HG03280 (cell line): ENCODE results near the gene AACS.

Experiments used
- ATAC-seq: cut with Tn5 transposase; IDR thresholded peaks from one replicate; pipeline ENCODE4 v1.9.1; 2021; ENCODE audit warnings: mild to moderate bottlenecking, moderate library complexity; ENCODE audit not compliant: unreplicated experiment

Gene AACS

GRCh38 chr12:125149160-125150108 is 84.2 kb downstream of the AACS start:
- peak; percentile 95 for ATAC-seq

- no peak for ATAC-seq
These were observed 86.0 kb downstream of the AACS start for GRCh38 chr12:125151284-125151683.

GRCh38 chr12:125152463-125152862 is 87.2 kb downstream of the AACS start:
- no peak for ATAC-seq

DNA sequence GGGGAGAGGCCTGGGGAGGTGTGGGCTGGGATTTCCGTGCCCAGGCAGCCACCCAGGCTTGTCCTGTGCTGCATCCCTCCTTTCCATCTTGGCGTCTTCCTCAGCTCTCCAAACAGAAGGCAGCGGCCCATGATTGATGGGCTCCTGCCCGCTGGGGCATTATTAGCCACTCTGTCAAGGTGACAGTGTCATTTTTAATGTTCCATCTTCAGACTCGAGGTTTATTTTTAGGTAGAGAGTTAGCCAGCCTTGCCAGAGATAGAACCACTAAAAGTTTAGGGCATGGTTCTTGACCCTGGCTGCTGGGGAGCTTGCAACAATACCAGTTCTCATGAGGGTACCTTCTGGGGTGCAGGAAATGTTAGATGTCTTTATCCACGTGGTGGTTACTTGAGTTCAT is 90.1 kb downstream of the AACS start:
- ATAC-seq, result no peak

DNA sequence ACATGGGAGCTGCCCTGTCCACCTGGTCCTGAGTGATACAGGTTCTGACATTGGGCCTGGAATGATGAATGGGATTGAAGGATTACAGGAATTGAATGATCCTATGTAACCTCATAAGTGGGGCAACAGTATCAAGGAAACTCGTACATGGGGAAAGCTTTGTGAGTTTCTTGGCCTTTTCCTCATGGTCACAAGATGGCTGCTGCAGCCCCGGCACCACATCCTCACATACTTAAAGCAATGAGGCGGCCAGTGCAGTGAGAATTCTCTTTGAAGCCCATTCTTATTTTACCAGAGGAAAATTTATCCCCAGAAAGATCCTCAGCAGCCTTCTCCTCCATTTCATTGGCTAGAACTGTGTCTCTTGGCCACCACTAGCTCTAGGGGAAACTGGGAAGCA is 91.9 kb downstream of the AACS start:
- ATAC-seq, result no peak

DNA sequence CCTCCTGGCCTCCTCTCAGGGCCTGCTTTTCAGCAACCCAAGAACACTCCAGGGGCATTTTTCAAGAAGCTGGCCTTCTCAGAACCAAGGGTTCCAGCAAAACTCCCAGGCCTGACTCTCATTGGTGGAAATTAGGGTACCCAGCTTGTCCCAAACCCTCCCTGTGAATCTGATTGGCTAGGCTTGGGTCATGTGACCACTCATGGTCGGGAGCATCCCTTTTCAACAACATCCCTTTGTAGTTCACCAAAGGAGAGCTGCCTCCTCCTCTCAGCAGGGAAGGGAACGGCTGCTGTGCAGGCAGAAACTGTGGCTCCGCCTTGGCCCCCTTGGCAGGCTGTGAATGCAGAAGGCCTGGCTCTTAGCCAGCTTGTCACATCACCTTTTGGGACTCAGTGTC is 94.5 kb downstream of the AACS start:
- no peak for ATAC-seq

DNA sequence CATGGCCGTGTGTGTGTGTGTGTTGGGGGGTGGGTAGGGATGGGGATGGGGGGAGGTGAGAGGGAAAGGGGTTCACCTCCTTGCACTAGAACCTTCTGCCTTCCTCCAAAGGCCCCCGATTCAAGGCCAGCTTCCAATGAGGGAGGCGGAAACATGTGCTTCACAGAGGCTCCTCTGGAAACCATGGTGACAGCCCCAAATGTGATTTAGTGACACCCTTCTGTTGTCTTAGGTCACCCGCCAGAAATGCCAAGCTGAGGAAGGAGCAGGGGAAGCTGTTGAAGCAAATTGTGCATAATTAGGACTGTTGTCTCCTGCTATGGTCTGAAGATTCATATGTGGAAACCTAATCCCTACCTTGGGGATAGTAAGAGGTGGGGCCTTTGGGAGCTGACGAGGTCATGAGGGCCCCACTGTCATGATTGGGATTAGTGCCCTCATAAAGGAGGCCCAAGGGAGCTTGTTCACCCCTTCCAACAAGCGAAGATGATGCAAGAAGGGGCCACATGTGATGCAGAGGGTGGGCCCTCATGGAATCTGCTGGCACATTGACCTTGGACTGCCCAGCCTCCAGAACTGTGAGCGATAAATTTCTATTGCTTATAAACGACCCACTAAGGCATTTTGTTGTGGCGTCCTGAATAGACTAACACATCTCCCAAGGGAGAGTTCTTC is 95.2 kb downstream of the AACS start:
- ATAC-seq, result no peak

GRCh38 chr12:125161712-125162022 is 96.4 kb downstream of the AACS start:
- no peak for ATAC-seq

DNA sequence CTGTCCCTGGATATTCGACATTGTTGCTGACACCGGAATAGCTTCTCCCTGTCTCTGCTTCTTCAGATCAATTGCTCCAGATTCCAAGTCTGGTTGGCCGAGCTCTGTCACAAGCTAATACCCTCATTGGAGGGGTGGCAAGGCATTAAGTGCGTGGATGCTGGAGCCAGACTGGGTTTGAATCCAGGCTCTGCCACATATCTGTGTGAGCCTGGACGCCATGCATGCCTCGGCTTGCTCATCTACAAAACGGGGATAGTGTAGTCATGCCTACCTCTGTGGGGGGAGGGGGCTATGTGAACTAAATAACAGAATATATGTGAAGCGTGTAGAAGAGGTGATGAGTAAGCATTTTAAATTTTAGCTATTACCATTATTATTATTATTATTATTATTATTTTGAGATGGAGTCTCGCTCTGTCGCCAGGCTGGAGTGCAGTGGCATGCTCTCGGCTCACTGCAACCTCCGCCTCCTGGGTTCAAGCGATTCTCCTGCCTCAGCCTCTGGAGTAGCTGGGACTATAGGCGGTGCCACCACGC is 97.3 kb downstream of the AACS start:
- no peak for ATAC-seq

- ATAC-seq, result no peak
These were observed 97.9 kb downstream of the AACS start for GRCh38 chr12:125163148-125163547.

DNA sequence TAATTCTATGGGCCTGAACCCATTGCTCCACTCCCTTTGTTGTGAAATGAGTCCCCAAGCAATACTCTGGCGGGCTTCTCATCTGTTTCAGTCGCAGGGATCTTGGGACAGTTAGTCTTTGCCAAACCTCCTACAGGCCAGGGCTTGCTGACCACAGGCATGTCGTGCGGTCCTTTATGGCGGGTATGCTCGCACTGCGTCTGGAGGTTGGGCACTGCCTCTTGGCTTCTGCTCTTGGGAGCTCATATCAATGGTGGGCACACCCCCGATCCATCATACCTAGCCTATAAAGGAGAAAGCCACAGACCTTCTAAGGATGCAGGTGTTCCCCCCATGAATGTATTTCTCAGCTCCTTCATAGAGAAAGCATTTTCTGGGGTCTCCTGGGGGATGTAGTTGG is 99.3 kb downstream of the AACS start:
- no peak for ATAC-seq

DNA sequence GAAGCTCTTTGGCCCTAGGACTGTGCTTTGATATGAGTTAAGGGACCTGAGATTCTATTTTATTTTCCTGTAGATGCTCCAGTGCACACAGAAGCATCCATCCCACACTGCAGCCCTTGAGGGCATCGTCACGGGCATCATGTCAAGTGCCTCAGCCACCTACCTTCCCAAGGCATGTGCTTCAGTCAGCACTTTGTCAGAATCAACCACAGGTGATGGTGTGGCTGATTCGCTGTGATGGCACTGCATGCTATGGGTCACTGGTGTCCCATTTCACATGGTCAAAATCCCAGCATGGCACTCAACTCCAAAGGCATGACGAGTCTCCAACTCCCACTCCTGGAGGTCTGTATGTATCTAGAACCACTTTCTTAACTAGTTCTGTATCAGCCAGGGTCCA is 100.8 kb downstream of the AACS start:
- ATAC-seq, result no peak

DNA sequence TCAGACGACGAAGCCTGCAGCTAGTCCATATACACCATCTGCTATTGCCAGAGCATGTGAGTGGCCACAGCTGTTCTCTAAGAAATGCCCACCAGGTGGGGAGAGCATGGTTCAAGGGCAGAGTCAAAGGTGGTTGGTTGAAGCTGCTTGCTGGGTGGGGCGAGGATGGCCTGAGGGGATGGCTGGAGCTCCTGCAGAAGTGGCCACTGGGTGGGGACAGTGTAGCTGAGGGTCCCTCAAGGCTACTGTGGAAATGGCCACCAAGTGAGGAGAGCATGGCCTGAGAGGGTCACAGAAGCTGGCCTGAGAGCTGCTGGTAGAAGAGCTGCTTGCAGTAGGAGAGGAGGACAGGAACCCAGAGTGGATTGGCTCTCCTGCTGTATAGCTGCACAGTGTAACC is 102.4 kb downstream of the AACS start:
- ATAC-seq, result no peak

- no peak for ATAC-seq
These were observed 104.2 kb downstream of the AACS start for GRCh38 chr12:125169451-125169850.

DNA sequence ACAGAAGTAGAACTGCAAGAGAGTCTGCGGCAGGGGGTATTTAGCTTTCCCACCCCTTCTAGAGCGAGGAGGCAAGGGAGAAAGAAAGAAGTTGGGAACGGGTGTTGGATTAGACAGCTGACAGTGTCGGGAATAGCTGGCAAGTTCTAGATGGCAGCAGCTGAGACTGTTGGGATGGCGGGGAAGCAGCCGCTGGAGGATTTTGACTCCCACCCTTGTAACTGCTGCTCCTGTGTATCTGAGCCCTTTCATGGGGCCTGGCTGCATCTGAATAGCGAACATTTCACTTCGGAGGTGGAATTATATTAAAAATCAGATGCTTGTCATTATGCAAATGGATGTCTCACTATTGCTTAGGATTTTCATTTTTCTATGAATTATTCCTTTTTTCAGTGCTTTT is 104.6 kb downstream of the AACS start:
- ATAC-seq, result no peak

DNA sequence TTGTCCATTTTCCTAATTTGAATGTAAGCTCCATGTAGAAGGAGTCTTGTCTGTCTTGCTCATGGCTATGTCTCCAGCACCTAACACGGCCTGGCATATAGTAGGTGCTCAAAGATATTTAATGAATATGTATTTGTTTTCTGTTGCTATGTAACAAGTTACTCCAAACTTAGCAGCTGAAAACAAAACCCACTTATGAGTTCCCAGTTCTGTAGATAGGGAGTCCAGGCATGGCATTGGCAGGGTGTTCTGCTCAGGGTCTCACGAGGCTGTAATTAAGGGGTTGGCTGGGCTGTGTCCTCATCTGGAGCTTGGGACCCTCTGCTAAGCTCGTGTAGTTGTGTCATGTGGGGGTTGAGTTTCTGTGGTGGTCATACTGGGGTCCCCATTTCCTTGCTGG is 106.0 kb downstream of the AACS start:
- ATAC-seq, result no peak

DNA sequence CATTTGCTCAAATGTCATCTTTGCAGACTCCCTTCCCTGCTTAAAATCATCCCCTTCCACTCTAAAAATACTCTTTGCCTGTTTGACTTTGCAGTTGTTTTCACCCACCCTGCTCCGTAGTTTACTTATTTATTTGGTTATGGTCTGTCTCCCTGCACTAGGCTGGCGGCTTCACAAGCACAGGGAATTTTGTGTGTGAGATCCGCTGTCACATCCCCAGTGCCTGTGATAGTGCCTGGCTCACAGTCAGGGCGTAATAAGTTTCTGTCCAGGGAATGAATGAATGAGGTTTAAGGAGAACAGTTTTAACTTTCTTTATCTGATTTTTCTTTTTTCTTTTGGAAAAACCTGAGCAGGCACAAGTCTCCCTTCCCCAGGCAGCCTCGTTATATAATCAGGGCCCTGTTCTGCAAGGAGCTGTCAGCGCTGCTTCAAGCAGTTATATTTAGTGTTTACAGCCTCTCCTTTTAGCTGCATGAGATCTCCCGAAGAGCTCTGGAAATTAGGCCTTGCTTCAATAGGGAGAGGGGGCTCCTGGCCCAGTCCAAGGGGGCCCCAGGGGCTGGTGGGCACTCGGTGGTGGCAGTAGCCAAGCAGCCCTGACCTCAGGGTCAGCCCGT is 107.1 kb downstream of the AACS start:
- no peak for ATAC-seq

GRCh38 chr12:125175576-125175975 is 110.3 kb downstream of the AACS start:
- no peak for ATAC-seq

- ATAC-seq, result no peak
These were observed 113.0 kb downstream of the AACS start for GRCh38 chr12:125178222-125178621.

- no peak for ATAC-seq
These were observed 114.9 kb downstream of the AACS start for GRCh38 chr12:125180144-125180543.

DNA sequence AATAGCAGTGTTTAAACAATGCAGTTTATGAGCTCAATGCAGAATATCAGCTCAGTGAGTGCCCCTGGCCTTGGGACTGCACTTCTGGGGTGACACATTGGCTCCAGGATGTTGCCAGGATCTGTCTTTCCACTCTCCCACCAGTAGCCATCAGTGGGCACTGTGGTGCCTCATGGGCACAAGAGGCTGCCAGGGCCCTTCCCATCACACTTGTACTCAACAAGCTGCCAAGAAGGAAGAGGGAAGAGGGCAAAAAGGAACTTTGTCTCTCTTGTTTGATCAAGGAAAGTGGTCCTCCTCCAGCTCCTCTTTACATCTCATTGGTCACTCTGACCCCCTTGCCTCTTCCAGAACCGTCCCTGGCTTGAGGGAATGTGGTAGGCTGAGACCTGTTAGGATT is 115.9 kb downstream of the AACS start:
- ATAC-seq, result no peak
